GM19023 (cell line): Measurements from ENCODE around the gene OCLN.
A peak's percentile ranks its signal among the peaks of the same experiment; 100 is the strongest.
"Not testable (repeated sequence)": the region's sequence is repeated elsewhere in the genome, so short reads cannot be mapped to it uniquely, and the experiment has no call there.

Experiments used
- ATAC-seq: cut with Tn5 transposase; IDR thresholded peaks from one replicate; pipeline ENCODE4 v1.9.1; 2021; ENCODE audit warnings: mild to moderate bottlenecking, moderate library complexity; ENCODE audit not compliant: unreplicated experiment

Gene OCLN

DNA sequence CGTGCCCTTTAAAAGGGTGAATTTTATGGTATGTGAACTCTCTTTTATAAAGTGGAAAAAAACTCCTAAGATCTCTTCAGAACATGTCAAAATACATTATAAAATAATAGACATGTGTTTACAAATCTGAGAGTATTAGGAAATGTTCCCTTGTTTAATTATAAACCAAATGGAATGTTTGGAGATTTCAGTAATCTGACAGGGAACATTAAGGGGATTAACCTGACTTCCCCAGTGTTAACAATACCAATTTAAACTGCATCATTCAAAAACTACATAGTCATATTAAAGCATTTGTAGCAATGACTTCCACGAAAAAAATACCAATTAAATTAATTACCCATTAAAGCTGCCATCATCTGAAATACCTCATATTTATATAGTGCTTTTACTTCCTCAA, 1.6 kb upstream of the OCLN start:
- no peak for ATAC-seq

DNA sequence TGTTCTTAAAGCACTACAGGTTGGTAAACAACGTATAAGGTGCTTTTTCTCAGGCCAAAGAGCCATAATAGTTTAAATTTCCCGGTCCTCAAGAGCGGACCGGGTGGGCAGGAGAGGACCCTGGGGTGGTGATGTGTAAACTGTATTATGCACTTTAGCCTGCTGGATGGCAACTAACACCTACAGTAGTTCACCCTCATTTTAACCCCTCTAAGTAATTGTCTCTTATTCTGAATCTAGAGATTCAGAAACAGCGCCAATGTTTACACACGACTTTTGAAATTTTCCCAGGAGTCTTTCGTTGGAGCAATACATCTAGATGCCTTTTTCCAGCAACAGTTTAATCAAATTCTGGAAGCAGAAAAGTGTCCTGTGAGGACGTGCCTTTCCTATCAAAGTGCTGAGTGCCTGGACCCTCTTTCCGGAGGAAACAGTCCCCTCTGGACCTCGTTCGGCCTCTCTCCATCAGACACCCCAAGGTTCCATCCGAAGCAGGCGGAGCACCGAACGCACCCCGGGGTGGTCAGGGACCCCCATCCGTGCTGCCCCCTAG, 676 bp upstream of the OCLN start:
- ATAC-seq, result no peak

DNA sequence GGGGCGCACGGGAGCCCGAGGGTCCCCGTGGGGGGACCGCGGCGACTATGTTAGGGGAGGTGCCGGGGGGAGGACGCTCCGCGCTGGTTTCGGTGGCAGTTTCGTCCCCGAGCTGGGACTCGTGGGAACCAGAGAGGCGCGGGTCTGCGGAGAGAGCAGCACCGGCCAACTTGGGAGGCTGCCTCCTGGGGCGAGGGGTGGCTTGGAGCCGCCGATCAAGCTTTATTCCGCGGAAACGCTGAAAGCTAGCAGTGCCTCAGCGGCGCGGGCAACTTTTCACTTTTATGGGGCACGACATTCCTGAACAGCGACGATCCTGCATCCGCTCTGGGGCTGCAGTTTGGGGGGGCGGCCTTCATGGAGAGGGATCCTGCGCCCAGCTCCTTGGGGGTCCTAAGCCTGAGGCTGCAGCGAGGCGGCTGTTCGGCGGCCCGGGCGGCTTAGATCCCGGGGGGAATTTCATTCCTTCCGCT, 369 bp downstream of the OCLN start:
- peak; percentile 57 for ATAC-seq

DNA sequence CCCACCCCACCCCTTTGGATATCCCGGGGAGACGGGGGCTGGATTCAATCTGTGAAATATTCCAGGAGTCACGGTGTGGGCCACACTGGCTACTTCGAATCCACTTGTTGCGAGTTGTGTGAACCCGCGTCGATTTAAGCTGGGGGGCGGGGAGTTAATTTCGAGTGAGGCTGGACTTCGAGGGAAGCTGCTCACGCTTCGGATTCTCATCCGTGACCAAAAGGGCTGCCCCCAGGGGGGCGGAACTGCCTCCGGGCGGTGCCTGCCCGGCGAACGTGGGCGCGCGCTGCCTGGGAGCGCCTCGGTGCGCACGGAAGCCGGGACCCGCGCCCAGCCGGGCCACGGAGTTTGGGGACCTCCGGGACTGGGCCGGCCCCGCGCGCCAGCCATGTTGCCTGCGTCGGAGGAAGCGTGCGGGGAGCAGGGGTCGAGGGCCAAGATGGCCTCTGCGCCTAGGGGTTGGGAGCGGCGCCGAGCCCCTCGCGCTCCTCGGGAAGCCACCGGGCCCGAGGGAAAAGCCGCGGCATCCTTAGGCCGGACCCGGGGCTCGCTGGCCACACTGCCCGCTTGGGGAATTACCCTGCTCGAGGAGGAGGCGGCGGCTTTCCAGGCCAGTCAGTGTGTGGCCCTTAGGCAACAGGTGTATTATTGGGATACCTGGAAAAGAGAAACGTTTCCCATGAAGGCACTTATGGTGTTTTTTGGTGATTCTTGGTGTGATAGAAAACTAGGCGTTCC, 975 bp downstream of the OCLN start:
- ATAC-seq, result peak; percentile 34

DNA sequence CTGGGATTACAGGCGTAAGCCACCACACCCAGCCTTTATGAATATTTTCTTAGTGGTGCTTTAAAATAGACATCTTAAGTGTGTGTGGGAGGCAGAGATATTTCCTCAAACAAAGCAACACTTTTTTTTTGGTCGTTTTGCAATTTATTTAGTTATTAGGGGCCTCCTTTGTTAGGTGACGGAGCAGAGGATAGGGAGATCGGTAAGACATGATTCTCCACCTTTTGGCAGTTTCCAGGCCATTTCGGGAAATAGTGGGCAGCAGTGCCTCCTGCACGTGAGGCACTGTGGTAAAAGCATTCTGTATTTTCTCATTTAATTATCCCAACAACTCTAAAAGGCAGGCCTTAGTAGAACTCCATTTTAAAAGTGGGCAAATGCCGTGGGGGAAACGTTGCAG, 1.9 kb downstream of the OCLN start:
- no peak for ATAC-seq

DNA sequence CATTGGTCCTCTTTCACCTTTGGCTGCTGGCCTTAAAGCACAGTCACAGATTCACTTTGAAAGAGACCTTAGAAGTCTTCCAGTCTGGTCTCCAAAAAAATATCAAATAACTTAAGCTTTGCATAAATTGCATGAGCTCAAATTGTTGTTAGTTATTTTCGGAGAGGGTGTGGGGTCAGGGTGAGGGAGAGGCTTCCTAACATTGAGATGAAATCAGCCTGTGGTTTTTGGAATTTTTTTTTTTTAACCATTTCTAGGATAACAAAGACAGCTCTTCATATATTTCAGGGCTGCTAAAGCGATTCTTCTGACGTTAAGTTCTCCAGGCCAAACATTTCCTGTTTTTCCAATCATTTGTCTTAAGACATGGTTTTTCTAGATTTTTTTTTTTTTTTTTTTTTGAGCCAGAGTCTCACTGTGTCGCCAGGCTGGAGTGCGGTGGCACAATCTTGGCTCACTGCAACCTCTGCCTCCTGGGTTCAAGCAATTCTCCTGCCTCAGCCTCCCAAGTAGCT, 4.5 kb downstream of the OCLN start:
- ATAC-seq, result no peak

DNA sequence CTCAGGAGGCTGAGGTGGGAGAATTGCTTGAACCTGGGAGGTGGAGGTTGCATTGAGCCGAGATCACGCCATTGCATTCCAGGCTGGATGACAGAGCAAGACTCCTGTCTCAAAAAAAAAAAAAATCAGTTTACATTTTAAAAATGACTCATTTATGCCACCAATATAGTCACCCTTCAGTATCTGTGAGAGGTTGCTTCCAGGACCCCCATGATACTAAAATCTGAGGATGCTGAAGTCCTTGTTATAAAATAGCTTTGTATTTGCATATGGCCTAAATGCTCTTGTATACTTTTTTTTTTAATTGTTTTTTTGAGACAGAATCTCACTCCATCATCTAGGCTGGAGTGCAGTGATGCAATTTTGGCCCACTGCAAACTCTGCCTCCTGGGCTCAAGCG, 5.8 kb downstream of the OCLN start:
- ATAC-seq, result no peak

DNA sequence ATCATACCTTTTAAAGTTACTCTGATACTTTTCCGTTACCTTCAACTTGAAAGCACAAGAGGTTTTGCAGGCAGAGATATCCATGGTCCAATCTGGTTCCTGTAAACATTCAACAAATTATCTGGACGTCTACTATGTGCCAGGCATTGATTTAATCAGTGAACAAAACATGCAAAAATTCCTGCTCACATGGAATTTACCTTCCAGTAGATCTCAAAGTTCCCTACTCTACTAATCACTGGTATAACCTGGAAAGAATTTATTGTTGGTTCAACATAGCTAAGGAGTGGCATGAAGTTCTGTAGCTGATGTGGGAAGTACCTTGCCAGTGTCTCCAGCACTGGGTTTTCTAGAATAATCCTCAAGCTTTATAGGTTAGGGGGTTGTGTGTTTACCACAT, 9.8 kb downstream of the OCLN start:
- no peak for ATAC-seq

DNA sequence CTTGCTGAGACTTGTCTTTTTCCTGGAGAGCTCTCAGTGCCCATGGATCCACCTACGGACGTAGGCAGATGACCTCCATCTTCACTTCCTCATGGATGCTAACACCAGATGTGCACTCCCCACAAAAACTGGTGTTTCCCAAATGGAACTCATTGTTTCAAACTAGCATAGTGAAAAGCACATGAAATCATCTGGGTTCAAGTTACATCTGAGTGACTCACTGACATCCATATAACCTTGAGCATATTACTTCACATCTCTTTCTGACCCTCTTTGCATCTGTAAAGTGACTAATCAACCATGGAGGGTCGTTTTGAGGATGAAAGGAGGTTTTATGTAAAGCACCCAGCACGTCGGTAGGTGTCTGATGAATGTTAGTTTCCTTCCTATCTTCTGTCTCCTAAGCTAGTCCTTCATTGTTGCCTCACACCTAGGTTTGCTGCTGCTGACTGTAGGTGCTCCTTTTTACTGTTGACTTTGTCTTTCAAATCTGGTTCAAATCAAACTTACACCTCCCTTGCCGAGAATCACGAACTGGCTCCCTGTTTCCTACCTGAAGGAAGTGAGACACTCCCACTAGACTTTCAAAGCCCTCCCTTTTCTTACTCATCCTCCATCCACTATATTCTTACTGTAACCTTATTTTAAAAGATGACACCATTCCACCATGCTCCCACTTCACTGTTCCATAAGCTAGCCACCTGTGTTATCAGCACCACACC, 10.3 kb downstream of the OCLN start:
- ATAC-seq, result no peak

DNA sequence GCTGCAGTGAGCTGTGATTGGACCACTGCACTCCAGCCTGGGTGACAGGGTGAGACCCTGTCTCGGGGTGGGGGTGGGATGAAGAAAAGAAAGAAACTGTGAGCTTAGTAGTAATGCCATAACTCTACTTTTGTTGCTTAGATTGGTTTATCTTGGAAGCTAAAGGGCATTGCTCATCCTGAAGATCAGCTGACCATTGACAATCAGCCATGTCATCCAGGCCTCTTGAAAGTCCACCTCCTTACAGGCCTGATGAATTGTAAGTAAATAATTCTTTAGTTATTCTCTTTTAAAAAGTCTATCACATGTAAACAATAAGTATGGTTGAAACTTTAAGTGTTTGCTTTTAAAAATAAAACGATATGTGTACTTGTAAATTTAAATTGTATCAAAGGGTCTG, 11.4 kb downstream of the OCLN start:
- no peak for ATAC-seq

DNA sequence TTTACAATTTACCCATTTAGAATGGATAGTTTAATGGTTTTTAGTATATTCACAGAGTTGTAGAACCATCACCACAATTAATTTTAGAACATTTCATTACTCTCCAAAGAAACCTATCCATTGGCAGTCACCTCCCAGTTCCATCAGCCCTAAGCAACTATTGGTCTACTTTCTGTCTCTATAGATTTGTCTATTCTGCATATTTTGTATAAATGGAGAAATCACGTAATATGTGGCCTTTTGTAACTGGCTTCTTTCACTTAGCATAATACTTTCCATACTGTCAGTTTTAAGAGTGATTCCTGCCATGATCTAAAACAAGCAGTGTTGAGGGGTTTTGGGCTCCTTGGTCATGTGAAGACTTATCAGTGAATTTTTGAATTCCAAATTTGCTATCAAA, 12.7 kb downstream of the OCLN start:
- no peak for ATAC-seq

DNA sequence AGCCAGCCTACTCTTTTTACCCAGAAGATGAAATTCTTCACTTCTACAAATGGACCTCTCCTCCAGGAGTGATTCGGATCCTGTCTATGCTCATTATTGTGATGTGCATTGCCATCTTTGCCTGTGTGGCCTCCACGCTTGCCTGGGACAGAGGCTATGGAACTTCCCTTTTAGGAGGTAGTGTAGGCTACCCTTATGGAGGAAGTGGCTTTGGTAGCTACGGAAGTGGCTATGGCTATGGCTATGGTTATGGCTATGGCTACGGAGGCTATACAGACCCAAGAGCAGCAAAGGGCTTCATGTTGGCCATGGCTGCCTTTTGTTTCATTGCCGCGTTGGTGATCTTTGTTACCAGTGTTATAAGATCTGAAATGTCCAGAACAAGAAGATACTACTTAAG, 16.6 kb downstream of the OCLN start:
- no peak for ATAC-seq

DNA sequence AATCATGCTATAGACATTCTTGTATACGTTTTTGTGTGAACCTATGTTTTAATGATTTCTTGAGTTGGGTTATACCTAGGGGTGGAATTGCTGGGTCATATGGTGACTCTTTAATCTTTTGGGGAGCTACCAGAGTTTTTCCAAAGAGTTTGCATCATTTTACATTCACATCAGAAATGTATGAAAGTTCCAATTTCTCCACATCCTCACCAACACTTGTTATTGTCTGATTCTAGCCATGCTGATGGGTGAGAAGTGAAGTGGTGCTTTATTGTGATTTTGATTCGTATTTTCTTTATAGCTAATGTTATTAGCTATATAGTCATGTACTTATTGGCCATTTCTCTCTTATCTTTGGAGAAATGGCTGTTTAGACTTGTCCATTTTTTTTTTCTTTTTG, 18.1 kb downstream of the OCLN start:
- no peak for ATAC-seq

DNA sequence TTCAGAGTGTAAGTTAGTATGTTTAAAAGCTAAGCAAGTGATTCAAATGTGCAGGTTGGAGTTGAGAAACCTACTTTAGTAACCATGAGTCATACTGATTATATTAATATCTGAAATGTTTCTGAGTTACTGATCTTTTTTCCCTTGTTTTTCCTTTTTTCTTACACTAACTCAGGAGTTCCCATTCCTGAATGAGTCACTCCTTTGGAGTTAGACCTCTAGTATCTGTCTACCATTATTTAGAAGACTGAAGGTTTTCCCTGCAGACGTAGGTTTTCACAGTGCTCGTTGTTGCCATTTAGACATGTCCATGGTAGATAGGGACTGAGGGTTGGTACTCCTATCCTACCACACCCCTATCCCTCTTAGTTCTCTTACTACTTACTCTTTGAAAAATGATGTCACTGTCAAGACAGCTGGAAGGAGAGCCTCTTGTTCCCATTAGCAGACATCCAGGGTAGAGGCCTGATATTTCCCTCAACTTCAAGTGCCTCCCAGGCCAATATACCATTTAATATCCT, 20.2 kb downstream of the OCLN start:
- ATAC-seq, result no peak

DNA sequence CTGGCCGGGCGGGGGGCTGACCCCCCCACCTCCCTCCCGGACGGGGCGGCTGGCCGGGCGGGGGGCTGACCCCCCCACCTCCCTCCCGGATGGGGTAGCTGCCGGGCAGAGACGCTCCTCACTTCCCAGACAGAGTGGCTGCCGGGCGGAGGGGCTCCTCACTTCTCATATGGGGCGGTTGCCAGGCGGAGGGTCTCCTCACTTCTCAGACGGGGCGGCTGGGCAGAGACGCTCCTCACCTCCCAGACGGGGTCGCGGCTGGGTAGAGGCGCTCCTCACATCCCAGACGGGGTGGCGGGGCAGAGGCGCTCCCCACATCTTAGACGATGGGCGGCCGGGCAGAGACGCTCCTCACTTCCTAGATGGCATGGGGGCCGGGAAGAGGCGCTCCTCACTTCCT, 23.0 kb downstream of the OCLN start:
- not testable (repeated sequence) for ATAC-seq

DNA sequence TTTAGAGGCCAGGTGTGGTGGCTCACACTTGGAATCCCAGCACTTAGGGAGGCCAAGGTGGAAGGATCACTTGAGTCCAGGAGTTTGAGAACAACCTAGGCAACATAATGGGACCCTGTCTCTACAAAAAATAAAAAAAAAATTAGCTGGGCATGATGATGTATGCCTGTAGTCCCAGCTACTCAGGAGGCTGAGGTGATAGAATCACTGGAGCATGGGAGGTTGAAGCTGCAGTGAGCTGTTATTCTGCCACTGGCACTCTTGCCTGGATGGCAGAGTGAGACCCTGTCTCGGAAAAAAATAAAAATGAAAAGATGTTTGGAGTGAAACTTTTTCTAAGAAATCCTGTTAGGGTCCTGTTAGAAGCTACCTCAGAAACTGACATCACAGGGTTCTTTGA, 24.2 kb downstream of the OCLN start:
- ATAC-seq, result no peak

DNA sequence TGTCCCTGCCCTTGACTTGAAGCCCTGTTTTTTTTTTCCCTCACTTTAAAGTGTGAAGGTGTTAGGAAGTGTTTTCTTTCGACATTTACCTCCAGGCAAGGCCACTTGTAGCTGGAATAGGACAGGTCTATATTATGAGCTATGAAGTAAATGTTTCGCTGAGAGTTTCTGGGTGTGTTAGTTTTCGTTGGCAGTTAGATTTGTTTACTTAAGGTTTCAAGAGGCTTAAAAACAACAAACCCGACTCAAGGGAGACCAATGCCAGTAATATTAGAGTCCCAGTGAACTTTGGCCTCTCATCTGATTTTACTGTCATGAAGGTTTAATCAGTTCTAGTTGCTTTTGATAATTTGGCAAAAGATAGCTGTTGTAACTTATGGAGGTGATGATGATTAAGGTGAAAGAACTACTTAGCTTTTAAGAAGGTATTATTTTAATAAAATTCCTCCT, 25.2 kb downstream of the OCLN start:
- ATAC-seq, result no peak

DNA sequence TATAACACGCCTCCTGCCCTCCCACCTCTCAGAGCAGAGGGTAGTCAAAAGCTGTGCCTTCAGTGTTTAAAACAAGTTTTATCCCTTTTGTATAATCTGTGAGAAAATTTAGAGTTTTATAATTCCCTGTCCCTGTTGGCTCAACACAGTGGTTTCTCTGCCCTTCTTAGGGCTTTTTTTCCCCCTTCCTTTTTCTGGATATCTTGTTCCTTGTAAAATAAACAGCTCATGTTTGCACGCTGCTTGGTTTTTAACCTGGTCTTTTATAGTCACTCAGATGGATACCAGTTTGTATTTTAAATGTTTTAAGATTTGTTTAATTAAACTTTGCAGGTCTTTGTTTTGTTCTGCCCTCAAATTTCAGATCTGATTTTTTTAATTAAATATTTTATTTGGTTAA, 26.7 kb downstream of the OCLN start:
- no peak for ATAC-seq

DNA sequence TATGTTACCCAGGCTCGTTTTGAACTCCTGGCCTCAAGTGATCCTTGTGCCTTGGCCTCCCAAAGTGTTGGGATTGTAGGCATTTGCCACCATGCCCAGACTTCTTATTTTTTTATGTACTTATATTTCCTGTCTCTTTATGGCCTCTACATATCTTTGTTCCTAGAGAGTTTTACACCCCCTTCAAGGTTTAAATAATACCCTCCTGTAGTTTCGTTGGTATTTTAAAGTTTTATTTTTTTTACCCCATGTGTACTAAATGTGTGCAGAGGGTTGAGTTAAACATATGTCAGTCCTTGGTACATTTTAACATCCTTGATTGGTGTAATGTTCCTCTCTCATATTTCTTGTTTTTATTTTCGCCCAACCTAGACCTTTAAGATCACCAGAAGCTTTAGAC, 29.4 kb downstream of the OCLN start:
- ATAC-seq, result no peak

DNA sequence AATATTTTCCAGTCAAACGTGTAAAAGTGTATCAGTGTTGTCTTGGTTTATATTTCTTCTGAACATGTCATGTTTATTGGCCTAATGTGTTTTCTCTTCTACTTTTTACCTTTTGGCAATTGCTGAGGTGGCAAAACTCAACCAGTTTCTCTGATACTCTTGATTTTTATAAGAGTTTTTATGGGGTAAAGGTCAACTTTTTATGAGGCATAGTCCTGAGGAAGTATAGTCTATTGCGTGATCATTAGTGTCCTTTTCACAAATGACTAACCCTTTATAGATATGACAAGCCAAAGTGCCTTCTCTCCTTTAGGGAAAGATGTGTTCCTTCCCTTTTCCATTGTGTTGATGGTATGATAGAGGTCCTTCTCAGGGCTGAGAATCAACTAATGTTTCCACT, 32.9 kb downstream of the OCLN start:
- no peak for ATAC-seq

DNA sequence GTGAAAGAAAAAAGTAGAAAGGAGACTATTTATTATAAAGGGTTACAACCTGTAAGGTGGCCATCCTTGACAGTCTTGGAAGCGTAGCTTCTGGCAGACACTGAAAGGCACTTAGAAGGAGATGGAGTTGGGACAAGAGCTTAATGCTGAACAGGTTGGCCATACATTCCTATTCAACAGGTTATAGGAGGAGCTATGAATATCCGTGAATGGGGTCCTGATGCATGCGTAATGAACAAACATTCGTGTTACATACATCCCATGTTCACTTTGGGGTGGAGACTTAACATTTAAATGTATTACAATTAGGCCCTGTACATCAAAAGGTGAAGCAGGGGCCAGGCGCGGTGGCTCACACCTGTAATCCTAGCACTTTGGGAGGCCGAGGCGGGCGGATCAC, 34.1 kb downstream of the OCLN start:
- ATAC-seq, result no peak
